Embryonic facial prominence (tissue), 1 donor: ENCODE results near the gene AP2A2.

Experiments
- DNase-seq: peaks from one replicate; pipeline ENCODE4 v3.0.0-alpha.2; 2016; ENCODE audit errors: extremely low spot score

Gene AP2A2

DNA sequence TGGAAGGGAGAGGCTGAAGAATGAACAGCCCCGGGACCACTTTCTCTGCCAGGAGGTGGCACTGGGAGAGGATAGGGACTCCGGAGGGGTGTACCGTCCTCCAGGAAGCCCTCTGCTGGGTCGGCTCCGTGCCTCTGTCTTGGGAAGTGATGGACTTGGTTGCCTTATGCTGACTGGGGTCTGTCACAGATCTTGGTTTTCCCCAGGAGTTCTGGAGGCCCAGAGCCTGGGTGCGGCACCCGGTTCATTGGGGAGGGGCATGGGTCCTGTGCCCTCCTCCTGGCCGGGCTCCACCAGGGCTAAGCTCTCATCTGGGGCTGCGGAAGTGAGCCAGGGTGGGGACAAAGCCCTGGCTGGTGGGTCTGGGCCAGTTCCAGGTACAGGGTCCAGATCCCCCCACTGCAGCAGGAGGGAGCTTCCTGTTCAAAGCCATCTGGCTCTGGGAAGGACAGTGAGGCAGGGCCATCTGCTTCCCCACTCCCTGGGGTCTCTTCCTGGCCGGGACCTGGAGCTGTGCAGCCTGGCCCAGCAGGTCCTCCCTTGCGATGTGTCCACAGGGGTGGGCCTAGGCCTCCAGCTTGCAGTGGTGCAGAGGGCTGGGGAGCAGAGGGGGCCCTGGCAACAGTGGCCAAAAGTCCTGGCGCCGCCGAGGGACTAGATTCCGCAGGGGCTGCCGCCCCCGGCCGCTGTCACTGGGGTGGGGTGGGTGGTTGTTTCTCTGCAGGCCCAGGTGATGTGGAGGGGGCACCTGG lies 1.1 kb upstream of the AP2A2 start:
- DNase-seq = no peak

DNA sequence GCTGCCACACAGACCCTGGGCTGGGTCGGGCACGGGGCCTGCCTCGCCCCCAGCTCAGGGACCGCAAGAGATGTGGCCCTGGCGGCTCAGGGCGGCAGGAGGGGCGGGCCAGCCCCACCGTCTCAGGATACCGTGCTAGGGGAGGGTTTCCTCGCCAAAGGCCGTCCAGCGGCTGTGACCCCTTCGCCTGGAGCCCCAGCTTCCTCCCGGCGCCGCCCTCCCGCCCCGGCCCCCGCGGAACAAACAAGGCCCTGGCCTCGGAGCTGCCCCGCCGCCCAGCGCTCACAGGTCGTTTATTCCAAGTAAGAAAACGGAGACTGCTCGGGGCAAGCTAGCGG lies 543 bp upstream of the AP2A2 start:
- DNase-seq = no peak

DNA sequence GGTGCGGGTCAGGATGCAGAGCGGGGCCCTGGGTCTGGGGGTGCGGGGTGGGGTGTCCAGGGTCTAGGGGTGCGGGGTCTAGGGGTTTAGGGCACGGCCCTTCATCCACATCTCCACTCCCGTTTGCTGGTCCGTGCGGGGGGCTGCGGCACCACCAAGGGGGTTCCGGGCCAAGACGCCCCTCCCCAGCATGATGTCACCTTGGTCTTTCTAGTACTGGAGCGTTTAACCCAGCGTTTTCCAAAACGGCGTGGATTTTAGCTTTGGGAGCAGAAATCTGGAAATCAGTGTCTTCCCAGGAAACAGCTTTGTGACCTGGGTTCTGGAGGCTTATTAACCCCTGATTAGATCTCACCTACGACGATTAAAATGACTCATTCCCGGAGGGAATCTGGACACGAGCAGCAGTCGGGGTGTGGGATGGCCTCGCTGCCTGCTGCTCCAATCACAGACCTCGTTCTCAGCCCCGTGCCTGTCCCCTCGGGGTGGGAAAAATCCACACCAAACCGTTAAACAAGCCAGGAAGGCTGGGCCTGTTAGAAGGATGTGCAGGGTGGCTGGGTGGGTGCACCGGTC lies 759 bp downstream of the AP2A2 start:
- DNase-seq = no peak

DNA sequence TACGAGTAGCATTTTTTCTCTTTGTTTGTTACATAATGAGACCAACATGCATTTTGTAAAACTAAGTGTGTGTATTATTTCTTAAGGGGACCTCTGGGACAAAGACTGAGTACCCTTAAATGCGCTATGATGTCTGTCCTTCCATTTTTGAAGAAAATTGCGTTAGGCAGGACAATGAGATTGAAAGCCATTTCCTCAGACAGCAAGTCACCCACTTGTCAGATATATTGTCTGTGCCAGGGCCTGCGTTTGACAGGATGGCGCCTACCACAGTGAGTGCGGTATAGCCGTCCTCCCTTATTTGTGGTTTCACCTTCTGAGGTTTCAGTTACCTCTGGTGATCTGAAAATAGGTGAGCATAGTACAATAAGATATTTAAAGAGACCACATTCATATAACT lies 2.2 kb downstream of the AP2A2 start:
- no peak for DNase-seq

DNA sequence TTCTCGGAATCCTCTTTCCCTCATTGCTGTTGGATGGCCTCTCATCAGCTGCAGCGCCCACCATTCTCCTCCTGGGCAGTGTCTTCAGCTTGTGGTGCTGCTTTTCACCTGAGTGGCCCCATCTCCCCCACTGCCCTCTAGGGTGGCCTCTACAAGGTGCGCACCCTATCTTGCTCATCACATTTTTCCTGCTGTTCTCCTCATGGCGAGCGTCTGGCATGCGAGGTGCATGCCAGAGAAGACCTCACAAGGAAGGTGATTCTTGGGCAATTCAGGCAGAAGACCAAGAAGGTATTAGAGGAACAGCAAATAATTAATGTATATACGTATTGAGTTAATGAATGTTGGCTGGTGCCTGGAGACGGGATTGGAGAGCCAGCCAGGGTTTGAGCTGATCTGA lies 3.1 kb downstream of the AP2A2 start:
- no peak for DNase-seq

DNA sequence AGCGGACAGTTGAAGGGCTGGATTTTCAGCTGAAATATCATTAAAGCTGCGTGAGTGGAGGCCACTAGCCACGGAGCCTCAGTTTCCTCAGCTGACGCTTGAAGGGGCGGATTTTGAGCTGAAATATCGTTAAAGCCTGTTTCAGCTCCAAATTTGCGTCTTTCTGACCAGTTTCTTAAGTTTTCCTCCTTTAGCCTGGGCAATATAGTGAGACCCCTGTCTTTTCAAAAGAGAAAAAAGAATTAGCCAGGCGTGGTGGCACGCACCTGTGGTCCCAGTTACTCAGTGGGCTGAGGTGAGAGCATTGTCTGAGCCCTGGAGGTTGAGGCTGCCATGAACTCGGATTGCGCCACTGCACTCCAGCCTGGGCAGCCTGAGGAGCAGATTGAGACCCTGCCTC lies 3.7 kb downstream of the AP2A2 start:
- DNase-seq = no peak

DNA sequence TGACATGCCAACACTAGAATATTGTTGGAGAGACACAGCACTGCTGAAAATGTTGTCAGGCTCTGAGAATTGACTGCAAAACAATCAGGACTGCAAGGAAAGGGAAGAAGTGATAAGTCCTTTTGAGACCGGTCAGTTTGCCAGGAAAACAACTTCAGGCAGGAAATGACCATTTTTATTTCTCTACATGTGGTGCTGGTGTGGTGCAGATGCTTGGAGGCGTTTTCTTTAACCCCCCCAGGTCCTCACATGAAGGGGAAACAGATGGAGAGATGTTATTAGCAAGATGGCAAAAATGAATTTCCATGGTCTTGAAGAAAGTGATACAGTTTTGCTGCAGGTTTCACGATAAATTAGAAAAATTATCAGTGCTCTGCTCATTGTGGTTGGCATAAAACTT lies 5.7 kb downstream of the AP2A2 start:
- DNase-seq = no peak

DNA sequence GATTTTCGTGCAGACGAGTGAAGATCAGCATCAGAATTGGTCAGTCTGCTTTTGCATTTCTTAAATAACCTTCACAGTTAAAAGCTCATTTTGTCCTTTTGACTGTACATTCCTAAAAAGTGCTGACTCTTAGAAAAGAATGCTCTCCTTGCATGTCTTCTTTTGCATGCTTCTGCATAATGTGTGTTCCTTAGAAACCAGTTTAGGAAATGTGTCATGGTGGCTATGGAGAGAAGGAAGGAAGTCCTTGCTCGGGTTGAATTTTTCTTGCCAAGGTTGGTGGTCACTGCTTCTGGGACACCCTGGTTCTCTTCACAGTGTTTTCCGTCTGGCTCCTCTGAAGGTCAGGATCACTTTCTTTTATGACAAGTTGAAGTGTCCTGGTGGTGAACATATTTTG lies 6.8 kb downstream of the AP2A2 start:
- no peak for DNase-seq

DNA sequence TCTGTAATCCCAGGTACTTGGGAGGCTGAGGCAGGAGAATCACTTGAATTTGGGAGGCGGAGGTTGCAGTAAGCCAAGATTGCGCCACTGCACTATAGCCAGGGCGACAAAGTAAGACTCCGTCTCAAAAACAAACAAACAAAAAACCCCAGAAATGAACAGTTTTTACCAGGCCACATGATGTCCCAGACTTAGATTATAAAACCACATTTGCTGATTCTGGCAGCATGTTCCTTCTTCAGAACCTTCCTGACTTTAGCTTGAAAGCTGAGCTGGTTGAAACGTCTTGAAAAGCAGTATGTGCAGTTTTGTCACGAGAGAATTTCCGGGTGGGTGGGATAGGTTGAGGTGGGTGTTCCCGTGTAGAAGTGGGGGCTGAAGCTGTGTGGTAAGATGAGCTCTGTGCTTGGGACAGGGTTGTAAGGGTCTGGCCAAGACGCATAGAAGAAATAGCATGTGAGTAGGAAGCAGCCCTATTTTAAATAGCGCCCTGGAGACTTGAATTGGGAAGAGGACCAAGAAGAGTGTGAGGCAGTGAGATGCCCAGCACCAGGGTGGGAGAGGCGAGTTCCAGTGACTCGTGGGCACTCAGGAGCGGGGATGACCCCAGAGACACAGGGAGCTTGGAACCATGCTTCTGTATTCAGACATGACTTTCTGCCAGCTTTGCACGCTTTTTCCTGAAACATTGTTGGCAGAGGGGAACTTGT lies 7.6 kb downstream of the AP2A2 start:
- DNase-seq = no peak

DNA sequence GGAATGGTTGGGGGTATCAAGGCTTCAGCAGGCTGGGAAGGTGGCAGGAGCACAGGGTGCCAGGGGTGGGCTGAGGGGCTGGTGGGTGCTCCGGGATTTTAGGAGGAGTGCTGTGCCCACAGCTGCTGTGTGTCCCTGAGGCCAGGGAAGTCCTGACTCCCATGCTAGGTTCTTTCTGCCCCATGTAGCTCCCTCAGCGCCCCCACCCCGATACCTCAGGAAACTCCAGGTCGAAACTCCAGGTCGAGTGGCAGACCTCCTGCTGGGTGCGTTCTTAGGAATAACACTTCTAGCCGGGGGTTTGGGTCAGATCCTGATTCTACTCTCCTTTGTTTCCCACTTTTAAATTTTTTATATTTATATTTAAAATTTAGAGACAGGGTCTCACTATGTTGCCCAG lies 8.3 kb downstream of the AP2A2 start:
- DNase-seq = no peak

DNA sequence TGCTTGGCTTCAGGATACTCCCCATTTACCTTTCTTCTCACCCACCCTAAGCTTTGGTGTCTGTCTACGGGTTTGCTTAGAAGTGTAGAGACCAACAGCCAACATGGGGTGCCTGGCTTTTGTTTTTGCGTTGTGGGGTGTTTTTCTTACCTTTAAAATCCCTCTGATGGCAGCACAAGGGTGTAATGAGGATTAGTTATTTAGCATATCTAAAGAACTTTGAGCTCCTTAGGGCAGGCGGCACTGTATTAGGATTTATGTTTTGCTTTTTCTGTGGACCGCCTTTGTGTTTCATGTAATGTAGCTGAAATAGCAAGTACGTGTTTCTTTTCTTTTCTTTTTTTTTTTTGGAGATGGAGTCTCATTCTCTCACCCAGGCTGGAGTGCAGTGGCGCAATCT lies 8.9 kb downstream of the AP2A2 start:
- DNase-seq = no peak

DNA sequence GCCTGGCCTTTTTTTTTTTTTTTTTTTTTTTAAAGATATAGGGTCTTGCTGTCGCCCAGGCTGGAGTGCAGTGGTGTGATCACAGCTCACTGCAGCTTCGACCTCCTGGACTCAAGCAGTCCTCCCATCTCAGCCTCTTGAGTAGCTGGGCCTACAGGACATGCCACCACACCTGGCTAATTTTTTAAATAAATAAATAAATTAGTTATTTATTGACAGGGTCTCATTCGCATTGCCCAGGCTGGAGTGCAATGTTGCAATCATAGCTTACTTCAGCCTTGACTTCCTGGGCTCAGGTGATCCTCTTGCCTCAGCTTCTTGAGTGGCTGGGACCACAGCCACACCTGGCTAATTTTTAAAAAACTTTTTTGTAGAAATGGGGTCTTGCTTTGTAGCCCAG lies 10.5 kb downstream of the AP2A2 start:
- no peak for DNase-seq

DNA sequence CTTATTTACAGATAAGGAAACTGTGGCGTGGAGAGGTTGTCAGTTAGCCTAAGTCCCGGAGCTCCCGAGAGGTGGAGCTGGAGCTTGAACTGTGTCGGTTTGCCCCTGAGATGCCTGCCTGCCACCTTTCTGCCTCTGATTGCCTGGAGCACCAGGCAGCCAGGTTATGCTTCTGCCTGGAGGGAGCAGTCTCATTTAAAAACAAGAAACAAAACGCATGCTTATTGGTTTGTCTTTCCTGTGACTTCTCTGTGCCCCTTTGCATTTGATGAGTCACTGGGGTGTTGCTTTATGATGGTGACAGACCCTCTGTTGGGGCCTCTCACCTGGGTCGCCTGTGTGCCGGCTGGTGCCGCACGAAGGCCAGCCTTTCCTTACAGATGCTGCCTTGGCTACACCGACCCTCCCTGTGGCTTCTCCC lies 12.2 kb downstream of the AP2A2 start:
- DNase-seq = no peak

DNA sequence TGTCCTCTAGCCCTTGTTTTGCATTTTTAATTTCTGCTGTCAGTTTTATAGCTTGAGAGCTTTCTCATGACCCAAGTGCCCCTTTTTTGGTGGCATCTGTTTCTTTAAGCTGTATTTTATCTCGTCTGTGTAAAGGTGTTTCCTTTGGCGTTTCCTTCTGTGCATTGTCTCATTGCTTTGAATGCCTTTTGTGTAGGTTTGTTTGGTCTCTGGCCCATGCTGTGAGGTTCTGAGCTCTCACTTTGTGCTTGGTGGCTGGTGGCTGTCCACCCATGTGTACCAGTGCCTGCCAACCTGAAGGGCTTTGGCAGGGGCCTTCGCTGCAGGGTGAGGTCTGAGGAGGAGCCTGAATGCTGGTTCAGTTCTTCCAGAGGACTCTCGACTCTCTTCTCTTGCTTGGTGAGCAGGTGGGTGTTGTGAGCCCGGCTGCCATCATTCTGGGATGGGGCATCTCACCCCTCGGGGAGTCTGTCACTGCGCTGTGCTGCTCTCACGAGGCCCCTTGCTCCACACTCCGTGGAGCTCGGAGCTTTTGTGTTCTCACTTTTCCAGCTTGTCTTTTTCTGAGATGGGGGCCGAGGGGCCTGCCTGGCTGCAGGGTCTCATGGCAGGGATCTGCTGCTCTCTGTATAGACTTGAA lies 14.9 kb downstream of the AP2A2 start:
- no peak for DNase-seq

DNA sequence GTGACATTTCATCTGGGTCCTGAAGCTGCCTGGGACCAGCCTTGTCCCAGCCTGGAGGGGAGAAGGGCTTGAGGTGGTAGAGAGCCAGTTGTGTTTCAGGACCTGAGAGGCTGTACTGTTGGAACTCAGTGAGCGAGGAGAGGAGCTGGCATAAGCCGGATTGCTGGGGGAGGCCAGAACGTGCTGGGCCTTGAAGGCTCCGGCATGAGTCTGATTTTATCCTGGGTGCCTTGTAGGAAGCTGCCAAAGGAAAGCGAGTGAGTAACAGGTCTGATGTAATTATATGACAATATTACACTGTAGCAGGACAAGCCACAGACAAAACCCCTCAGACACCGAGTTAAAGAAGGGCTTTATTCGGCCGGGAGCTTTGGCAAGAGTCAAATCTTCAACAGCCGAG lies 17.2 kb downstream of the AP2A2 start:
- no peak for DNase-seq

DNA sequence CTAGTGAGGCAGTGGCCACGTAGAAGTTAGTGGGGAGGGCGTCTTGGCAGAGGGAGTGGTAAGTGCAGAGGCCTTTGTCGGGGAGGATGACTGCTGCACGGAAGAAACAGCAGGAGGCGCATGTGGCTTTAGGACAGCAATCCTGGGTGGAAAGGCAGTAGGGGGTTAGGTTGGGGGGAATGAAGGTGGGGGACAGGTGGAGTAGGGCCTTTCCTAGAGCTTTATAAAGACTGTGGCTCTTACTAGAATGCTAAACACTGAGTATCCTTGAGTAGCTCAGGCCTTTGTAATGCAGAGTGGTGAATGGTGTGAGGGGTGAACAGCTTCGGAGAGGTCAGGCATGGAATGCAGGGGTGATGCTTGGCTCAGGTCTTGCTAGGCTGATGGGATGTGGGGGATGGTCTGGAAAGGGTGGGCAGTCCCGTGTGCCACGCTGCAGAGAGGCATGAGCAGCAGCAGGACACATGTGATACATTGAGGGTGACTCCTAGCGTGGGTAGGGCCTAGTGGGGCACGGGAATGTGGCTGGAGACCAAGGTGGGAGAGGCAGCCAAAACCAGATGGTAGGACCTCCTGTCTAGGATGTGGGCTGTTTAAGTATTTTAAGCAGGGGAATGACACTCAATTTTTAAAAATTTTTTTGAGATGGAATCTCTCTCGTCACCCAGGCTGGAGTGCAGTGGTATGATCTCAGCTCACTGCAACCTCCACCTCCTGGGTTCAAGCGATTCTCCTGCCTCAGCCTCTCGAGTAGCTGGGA lies 19.2 kb downstream of the AP2A2 start:
- DNase-seq = no peak

DNA sequence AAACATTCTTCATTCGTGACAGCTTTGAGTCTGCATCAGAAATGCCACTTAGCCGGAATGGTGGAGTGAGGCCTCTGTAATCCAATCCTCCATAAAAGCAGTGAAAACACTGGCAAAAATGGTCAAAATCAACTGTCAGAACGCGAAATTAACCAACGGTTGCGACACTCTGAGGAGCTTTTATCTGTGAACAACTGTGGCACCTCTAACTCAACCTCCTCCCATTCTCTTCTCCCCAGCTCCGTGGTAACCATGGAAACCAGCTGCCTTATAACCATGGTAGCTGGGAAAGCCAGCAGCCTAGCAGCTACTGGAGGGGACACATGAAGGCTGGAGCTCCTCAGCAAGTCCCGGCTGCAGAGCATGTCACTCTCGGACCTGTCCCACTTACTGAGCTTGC lies 20.3 kb downstream of the AP2A2 start:
- DNase-seq = no peak

DNA sequence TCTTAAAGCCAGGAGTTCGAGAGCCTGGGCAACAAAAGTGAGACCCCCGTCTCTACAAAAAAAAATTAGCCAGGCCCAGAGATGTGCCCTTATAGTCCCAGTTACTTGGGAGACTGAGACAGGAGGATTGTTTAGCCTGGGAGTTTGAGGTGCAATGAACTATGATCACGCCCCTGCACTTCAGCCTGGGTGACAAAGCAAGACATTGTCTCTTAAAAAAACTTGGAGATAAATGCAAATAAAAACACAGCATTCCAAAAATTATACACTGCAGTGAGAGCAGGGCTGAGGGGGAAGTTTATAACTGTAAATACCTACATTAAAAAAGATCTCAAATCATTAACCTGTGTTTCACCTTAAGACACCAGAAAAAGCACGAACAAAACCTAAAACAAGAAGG lies 22.1 kb downstream of the AP2A2 start:
- no peak for DNase-seq

DNA sequence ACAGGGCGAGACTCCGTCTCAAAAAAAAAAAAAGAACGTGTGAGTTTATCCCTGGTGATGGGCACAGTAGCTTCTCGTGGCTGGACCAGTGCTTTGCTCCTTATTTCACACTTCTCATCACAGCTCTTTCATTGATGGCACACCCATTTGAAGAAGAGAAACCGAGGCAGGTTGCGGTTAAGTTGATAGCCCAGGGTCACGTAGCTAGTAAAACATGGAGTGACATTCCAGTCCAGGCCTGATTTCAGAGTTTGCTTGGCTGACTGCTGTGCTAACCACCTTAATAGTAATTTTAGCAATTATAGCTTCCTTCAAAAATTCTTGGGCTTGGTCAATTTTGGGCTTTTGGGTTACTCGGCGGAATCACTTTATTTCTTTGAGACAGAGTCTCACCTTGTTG lies 25.8 kb downstream of the AP2A2 start:
- DNase-seq = no peak

DNA sequence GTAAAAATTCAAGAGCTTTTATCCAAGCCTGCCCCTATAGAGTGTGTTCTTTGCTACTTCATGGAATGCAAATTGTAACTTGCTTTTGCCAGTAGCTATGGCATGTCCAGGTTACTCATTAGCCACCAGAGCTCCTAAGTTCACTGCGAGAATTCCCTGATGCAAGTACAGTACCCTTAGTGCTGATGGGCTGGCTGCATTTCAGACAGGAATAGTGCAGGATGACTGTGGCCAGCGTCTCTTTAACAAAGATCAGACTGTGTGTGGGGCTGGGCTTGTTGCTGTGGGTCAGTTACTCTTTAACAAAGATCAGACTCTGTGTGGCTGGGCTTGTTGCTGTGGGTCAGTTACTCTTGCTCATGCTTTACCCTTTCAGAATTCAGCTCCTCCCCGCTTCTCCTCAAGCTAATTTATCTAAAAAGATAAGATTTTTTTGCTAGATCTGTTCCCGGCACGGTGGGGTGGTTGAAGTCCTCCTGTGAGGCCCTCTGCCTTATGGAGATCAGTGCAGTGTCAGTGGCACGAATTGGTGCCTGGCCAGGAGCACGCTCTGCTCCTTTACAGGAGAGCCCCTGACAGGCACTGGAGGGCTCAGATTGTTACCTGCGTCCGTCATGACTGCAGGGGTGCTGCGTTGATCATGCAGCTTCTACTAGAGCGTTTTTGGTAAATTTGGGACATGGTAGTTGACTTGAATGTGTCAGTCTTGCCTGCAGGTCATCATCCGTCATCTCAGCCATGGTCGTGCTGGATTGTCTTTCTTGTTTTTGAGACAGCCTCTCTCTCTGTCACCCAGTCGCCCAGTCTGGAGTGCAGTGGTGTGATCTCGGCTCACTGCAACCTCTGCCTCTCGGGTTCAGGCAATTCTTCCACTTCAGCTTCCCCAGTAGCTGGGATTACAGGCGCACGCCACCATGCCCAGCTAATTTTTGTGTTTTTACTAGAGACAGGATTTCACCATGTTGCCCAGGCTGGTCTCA lies 27.0 kb downstream of the AP2A2 start:
- no peak for DNase-seq

DNA sequence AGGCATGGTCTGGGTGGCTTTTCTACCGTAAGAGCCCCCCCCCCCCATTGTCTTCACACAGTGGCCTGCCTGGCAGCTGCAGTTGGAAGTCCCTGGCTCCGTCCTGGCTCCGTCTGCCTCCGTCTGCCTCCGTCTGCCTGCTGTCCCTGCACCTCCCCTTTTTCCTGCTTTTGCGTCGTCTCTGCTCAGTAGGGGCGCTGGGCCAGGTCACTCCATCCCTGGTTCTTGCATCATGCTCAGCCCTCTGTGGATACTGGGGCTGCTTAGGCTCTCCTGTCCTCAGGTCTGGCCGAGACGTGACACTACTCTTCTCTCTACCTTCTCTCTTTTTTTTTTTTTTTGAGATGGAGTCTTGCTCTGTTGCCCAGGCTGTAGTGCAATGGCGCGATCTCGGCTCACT lies 27.8 kb downstream of the AP2A2 start:
- no peak for DNase-seq
